ENCODE data around the gene FBXL17. TPM values are rescaled to one million over a fixed set of nuclear protein-coding genes. Genes with fewer than 3 reads are reported as not detected.

Gene FBXL17
- polyA plus RNA-seq, 1 of the 3 experiments (the other 2 are of a cell fraction): 4.4 TPM

GRCh38 chr5:108101130-108101529 lies 280.8 kb downstream of the FBXL17 start:
- no peak for TF ChIP-seq MXI1 (IDR thresholded peaks at IDR 0.05; ENCODE audit: low read depth, low read length)
- no peak for TF ChIP-seq TAF1 (IDR thresholded peaks at IDR 0.05; ENCODE audit: borderline replicate concordance, low read depth, low read length)
- no peak for TF ChIP-seq SIN3A (IDR thresholded peaks at IDR 0.05; ENCODE audit: borderline replicate concordance, low read depth, low read length)
- TF ChIP-seq, protein P1, sequence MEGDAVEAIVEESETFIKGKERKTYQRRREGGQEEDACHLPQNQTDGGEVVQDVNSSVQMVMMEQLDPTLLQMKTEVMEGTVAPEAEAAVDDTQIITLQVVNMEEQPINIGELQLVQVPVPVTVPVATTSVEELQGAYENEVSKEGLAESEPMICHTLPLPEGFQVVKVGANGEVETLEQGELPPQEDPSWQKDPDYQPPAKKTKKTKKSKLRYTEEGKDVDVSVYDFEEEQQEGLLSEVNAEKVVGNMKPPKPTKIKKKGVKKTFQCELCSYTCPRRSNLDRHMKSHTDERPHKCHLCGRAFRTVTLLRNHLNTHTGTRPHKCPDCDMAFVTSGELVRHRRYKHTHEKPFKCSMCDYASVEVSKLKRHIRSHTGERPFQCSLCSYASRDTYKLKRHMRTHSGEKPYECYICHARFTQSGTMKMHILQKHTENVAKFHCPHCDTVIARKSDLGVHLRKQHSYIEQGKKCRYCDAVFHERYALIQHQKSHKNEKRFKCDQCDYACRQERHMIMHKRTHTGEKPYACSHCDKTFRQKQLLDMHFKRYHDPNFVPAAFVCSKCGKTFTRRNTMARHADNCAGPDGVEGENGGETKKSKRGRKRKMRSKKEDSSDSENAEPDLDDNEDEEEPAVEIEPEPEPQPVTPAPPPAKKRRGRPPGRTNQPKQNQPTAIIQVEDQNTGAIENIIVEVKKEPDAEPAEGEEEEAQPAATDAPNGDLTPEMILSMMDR (IDR thresholded peaks at IDR 0.05): no peak
- no peak for TF ChIP-seq JUND (IDR thresholded peaks at IDR 0.05)
- no peak for TF ChIP-seq TCF12 (IDR thresholded peaks at IDR 0.05)
- TF ChIP-seq NFIC (IDR thresholded peaks at IDR 0.05; ENCODE audit: borderline replicate concordance): no peak
- TF ChIP-seq GABPA (IDR thresholded peaks at IDR 0.05; ENCODE audit: low read depth): no peak
- TF ChIP-seq, protein P2, sequence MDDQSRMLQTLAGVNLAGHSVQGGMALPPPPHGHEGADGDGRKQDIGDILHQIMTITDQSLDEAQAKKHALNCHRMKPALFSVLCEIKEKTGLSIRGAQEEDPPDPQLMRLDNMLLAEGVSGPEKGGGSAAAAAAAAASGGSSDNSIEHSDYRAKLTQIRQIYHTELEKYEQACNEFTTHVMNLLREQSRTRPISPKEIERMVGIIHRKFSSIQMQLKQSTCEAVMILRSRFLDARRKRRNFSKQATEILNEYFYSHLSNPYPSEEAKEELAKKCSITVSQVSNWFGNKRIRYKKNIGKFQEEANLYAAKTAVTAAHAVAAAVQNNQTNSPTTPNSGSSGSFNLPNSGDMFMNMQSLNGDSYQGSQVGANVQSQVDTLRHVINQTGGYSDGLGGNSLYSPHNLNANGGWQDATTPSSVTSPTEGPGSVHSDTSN (IDR thresholded peaks at IDR 0.05): no peak
- TF ChIP-seq MEF2A (IDR thresholded peaks at IDR 0.05; ENCODE audit: borderline replicate concordance, low read depth): no peak
- no peak for TF ChIP-seq POLR2AphosphoS5 (IDR thresholded peaks at IDR 0.05; ENCODE audit: low read depth, low read length)
- TF ChIP-seq SMC3 (IDR thresholded peaks at IDR 0.05; ENCODE audit: low read depth, low read length): no peak
- no peak for TF ChIP-seq GATA2 (CRISPR knock-in tag; IDR thresholded peaks at IDR 0.05)
- TF ChIP-seq ZBTB33 (IDR thresholded peaks at IDR 0.05; ENCODE audit: borderline replicate concordance, low read depth): no peak
- no peak for TF ChIP-seq FOXM1 (IDR thresholded peaks at IDR 0.05; ENCODE audit: low read depth)
- no peak for TF ChIP-seq RFX5 (IDR thresholded peaks at IDR 0.05; ENCODE audit: low read length)
- no peak for TF ChIP-seq CHD2 (IDR thresholded peaks at IDR 0.05; ENCODE audit: low read length, partially characterized antibody)
- TF ChIP-seq, protein P3, sequence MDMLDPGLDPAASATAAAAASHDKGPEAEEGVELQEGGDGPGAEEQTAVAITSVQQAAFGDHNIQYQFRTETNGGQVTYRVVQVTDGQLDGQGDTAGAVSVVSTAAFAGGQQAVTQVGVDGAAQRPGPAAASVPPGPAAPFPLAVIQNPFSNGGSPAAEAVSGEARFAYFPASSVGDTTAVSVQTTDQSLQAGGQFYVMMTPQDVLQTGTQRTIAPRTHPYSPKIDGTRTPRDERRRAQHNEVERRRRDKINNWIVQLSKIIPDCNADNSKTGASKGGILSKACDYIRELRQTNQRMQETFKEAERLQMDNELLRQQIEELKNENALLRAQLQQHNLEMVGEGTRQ (IDR thresholded peaks at IDR 0.05; ENCODE audit: borderline replicate concordance, low read depth, low read length): no peak
- Histone ChIP-seq H2AFZ (ENCODE audit: low read depth) (no peak overlapping the region), H3K4me1 (ENCODE audit: control insufficient read depth in 1 of 2, insufficient read depth in 2 of 2, low read depth in 1 of 2, low read length in 1 of 2) (no peaks in the 10 kb centered on the region; a peak in 2 of 4 replicates), H3K36me3 (replicated peaks in 1 of 2; ENCODE audit: control insufficient read depth in 1 of 2, insufficient read depth in 2 of 2, low read length in 1 of 2) (no peaks in the 10 kb centered on the region), H3K9me2 (no peaks in the 10 kb centered on the region), H4K20me1 (ENCODE audit: insufficient read depth) (no peaks in the 10 kb centered on the region), H3K4me2 (no peak overlapping the region), H3K4me3 (ENCODE audit: low read depth in 2 of 2, low read length in 1 of 2) (no peak overlapping the region), H3K9ac (no peak overlapping the region), H3K79me2 (ENCODE audit: insufficient read depth) (no peaks in the 10 kb centered on the region), H3K9me3 (no peaks in the 10 kb centered on the region), H3K27ac (ENCODE audit: low read depth in 2 of 2, low read length in 1 of 2) (no peak overlapping the region), H3K27me3 (ENCODE audit: insufficient read depth) (no peaks in the 10 kb centered on the region), H3F3A (replicated peaks; ENCODE audit: insufficient read depth) (no peaks in the 10 kb centered on the region)
- WGBS (ENCODE audit: low lambda C conversion rate): 85% methylated on average over 1 of the region's 1 CpG
- POLR2A ChIA-PET: no interaction called here
- no peak for DNase-seq
- CTCF ChIA-PET: interaction anchor here (0.6 to 1.1 kb wide), 2 partner anchors 15 kb away, joined by 3 read pairs; no protein-coding TSS in a partner anchor

All from SK-N-SH (cell line).